HG02943 (cell line): ENCODE measurements around the gene TXNDC8.

ENCODE experiments used
- ATAC-seq: cut with Tn5 transposase; IDR thresholded peaks from one replicate; pipeline ENCODE4 v1.9.1; 2021; ENCODE audit warnings: mild to moderate bottlenecking, low read depth, moderate library complexity; ENCODE audit not compliant: unreplicated experiment

Gene TXNDC8

GRCh38 chr9:110284211-110284844, 53.3 kb downstream of the TXNDC8 start:
- ATAC-seq, result no peak

DNA sequence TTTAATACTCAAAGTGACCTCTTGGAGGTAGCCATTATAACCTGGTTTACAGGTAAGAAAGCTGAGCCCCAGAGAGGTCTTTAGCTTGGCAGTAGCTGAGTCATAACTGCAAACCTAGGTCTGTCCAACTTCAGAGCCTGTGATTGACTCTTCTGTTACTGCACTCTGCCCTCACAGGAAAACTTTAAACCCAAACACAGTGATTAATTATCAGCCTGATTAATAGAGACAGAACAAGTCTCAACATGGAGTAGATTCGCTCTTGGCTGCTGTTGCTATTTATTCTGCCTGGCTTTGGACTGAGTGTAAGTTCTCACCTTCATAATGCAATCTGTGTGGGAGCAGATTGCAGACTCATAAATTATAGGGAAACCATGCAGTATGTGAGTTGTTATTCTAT, 53.9 kb downstream of the TXNDC8 start:
- peak; percentile 50 for ATAC-seq

DNA sequence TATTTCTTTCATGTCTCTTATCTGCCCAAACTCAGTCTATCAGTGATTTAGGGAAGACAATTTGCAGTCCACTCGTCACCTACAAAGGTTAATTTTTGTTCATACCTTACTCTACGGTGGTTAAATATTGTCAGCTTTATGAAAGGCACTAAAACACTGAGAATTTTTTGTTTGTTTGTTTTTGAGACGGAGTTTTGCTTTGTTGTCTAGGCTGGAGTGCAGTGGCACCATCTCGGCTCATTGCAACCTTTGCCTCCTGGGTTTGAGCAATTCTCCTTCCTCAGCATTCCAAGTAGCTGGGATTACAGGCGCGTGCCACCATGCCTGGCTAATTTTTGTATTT, 55.0 kb downstream of the TXNDC8 start:
- no peak for ATAC-seq

DNA sequence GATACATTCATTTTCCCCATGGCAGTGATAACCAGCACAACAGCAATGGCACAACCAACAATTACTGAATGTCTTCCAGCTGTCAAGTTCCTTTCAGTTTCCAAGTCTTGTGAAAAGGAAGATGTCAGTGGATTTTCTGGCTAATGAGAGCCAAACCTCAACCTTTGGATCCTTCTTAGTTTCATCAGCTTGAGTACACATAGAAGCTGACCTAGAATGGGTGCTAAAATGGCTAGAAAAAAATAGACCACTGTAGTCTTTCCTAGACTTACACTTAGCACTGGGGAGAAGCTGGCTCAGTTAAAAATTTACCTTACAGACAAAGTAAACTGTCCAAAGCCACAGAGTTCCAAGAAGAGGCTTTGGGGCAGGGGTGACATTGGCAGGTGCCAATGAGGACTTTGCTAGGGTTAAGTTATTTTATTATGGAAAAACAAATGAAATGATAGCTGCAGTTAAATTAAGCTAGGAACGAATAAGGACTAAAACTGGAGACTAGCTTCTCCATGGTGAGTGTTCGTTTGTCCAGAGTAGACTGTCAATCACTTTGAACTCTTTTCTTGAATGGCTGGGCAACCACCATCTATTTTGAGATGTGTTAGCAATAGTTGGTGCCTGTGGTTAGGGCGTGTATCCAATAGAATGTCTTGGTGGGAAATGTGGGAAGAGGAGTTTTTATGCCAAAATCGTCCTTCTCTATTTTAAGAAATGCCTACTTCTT, 55.5 kb downstream of the TXNDC8 start:
- ATAC-seq, result no peak

DNA sequence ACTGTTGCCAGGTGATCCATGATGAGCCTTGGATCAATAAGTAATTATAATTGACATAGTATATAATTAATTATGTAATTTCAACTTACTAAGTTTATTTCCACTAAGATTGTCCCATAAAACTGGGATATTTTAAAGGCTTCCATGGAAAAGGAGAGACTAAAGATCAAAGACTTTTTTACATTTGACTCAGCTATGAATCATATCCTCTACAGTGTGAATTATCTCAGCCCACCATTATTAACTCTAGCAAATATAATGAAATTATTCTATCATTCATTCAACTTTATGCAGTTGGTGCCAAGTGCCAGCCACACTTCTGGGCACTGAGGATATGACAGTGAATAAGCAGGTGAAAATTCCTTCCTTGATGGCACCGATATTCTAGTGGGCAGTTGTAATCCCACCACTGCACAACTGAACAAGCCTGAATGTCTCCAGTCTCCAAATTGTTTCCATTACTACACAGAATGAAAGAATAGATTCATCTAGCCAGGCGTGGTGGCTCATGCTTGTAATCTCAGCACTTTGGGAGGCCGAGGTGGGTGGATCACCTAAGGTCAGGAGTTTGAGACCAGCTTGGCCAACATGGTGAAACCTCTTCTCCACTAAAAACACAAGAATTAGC, 59.5 kb downstream of the TXNDC8 start:
- ATAC-seq, result no peak

DNA sequence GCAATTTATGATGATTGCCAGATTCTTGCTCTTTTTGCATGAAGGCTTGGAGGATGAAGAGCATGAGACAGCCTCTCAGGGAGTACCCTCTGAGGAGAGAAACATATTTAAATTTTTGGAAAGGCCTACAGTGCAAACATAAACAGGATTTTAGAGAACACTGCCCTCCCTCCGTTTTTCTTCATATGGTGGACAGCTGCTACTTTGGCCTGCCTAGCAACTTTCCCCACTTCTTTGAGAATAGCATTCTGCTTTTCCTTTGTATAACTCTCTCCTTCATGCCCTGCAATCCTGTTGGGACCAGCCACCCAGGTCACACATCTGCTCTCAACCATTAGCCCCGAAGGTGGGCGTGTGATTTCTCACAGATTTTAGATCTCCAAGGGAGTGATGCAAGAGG, 60.9 kb downstream of the TXNDC8 start:
- no peak for ATAC-seq

DNA sequence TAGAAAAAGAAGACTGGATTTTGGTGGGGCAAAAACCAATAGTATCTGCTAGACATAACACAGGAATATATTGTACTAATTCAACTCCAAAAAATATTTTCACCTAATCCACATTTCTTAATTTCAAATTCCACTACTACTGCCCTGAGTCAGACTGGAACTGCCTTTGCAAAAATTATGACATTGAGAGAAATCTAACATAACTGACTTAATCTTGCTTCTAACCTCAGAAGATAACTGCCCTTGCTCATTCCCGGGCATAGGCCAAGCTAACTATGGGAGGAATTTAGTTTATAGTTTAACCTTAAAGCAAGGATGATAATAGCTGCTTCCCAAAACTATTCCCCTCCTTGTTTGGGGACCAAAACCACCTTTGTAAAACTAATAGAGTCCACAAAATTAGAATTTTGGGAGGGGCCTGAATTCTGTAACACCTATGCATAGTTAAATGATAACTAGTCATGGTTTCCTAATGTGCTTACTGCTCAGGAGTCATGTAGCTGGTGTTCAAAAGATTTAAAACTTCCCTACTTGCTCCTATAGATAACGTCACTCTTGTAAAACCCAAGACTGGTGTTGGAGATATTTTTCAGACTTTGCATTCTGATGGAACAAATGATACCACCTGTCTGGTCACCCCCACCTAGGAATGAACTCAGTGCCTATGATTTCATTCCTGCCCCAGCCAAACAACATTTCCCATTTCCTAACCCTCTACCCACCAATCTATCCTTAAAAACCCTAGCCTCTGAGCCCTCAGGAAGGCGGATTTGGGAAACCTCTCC, 67.3 kb downstream of the TXNDC8 start:
- ATAC-seq, result no peak

GRCh38 chr9:110266795-110267194, 70.9 kb downstream of the TXNDC8 start:
- no peak for ATAC-seq

DNA sequence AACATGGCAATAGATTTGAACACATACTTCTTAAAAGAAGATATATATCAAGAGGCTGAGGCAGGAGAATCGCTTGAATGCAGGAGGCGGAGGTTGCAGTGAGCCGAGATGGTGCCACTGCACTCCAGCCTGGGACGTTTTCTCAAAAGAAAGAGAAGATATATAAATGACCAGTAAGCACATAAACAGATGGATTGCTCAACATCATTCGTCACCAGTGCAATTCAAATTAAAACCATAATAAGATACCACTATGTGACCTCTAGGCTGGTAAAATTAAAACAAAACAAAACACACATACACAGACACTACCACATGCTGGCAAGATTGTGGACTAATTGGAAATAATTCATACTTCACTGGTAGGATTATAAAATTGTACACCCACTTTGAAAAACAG, 76.0 kb downstream of the TXNDC8 start:
- no peak for ATAC-seq

- no peak for ATAC-seq
These were observed 76.8 kb downstream of the TXNDC8 start for GRCh38 chr9:110260911-110261310.

DNA sequence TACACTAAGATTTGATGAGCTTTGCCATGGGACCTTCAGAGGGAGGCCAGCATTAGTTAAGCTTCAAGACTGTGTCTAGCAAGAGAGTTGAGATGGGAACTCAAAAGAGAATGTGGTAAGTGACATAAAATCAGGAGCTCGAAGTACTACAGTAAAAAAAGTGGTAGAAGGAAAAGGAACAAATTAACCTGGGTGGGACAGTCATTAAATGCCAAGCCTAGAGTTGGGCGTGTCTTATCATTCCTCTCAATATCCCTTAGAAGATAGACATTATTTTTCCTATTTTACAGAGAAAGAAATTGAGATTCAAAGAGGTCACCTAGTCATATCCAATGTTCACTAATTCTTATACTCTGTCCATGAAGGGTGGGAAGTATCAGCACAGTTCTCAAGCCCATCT, 78.1 kb downstream of the TXNDC8 start:
- ATAC-seq, result no peak

- ATAC-seq, result no peak
These were observed 79.0 kb downstream of the TXNDC8 start for GRCh38 chr9:110258690-110259091.

GRCh38 chr9:110257956-110258355, 79.7 kb downstream of the TXNDC8 start:
- no peak for ATAC-seq

DNA sequence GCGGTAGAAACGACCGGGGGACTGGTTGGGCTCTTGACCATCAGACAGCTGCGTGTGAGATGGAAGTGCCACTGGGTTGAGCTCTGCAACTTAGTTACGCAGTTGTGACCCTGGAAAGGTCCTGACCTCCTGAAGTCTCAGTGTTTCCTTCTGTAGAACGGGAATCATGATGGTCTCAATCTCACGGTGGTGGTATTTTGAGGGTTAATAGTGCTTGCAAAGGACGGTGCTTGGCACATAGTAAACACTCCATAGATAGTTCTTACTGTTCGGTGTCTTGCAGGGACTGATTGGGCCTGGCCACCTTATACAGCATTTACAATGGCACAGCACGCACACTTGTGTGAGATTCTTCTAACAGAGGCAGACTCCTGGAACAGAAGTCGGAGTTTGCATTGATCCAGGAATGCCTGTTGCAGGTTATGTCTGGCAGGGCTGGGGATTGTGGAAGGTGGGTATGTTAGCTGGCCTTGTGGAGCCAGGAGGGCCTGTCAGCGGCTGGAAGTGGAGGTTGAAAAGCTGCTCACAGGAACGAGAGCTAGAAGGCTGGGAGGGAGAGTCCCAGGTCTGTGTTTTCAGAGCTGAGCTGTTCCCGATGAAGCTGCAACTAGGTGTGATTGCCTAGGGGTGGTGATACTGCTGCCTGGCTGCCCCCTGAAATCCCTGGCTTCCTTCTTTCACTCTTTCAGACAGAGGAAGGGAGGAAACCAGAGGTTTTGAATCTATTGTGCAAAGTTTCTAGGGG, 80.4 kb downstream of the TXNDC8 start:
- ATAC-seq, result peak; percentile 9

DNA sequence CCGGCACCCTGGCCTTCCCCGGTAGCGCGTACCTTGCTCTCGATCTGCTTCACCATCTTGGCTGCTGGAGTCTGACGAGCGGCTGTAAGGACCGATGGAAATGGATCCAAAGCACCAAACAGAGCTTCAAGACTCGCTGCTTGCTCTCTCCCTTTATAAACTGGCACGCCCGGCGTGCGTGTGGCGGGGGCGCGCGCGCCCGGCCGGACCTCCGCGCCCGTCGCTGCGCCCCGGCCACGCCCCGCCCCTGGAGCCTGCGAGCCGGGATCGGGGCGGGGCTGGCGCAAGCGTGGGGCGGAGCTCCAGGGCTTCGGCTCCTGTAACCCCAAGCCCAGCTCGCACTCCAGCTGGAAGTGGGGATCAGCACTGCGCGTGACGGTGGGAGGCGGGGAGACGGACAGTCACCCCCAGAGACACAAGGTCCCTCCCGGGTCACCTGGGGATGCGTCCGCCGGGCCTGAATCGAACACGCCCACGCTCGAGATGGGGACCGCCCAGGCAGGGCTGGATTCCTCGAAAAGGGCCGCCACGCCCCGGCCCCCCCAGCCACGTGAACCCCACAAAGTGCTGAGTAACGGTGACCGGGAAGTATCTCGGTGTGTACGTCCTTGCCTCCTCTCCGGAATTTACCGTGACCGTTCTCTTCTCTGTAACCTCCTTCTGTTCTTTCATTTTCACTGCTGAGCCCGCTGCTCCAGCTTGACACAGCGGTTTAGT, 81.1 kb downstream of the TXNDC8 start, which contains the start of gene TXN:
TXN (minus strand) TSS at position 128 of the 717 bp plus-strand sequence; CDS start at position 56, 72 bp downstream.
- ATAC-seq, result peak; percentile 64

GRCh38 chr9:110255463-110256379, 81.9 kb downstream of the TXNDC8 start:
- ATAC-seq, result peak; percentile 33

- ATAC-seq, result no peak
These were observed 82.6 kb downstream of the TXNDC8 start for GRCh38 chr9:110255034-110255462.

DNA sequence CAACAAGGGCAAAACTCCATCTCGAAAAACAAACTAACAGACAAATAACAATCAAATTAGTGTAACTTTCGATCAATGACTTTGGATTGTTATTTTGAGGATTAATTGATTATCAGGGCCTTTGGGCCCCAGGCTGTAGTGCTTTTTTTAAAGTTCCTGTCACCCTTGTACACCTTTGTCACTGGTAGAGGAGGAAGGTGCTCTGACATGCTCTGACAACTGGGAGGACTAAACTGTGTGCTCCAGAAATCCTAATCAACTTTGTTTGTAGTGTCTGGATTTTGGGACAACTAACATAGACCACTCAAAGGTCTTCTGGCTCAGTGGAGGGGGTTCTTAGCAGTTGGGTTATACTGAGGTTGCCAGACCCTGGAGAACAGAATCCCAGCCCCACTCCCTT, 83.2 kb downstream of the TXNDC8 start:
- no peak for ATAC-seq
